Large intestine (tissue), 3 donors: Measurements from ENCODE around the gene SKAP1. TPM values are rescaled to one million over a fixed set of nuclear protein-coding genes. Genes with fewer than 3 reads are reported as not detected.
"Not testable (repeated sequence)": the region's sequence is repeated elsewhere in the genome, so short reads cannot be mapped to it uniquely, and the experiment has no call there.

Experiments used
- DNase-seq, 2 donors: peaks; one replicate each; pipeline versions ENCODE4 v3.0.0 to v3.0.0-alpha.2; 2013
- H3K27ac ChIP-seq: one replicate; pipeline ENCODE4 v1.5.1; 2013; ENCODE audit warnings: low read length
- H3K27me3 ChIP-seq: 2 replicates; pipeline ENCODE4 v1.6.1; 2013; ENCODE audit warnings: low read length; ENCODE audit not compliant: control insufficient read depth, insufficient read depth
- H3K36me3 ChIP-seq: 2 replicates; pipeline ENCODE4 v1.6.1; 2013; ENCODE audit warnings: low read length; ENCODE audit not compliant: control insufficient read depth, insufficient read depth
- H3K4me1 ChIP-seq: one replicate; pipeline ENCODE4 v1.6.1; 2013; ENCODE audit warnings: low read length; ENCODE audit not compliant: control insufficient read depth, insufficient read depth
- H3K4me3 ChIP-seq: one replicate; pipeline ENCODE4 v1.5.1; 2013; ENCODE audit warnings: low read length
- H3K9me3 ChIP-seq: one replicate; pipeline ENCODE4 v1.6.1; 2013; ENCODE audit warnings: mild to moderate bottlenecking, low read depth, low read length, moderate library complexity; ENCODE audit not compliant: control insufficient read depth
- WGBS: methylation state at CpG from one replicate; pipeline ENCODE4 v1.1.5; 2013; ENCODE audit warnings: low lambda C conversion rate; ENCODE audit not compliant: insufficient coverage; 5-methylcytosine and 5-hydroxymethylcytosine counted together
- polyA plus RNA-seq: library from polyadenylated mRNA; unstranded; fragments of 120-200 nt; gene quantifications from one replicate; pipeline ENCODE4 v1.2.1, GENCODE V29; 2013

Gene SKAP1
- polyA plus RNA-seq, 1 donor, result 3.0 TPM

- no peaks in the 10 kb centered on the region for H3K9me3 ChIP-seq
- H3K4me3 ChIP-seq, result no peak overlapping the region
- 10% methylated on average over 1 of the region's 3 CpGs for WGBS
- peak in 1 of 2 donors; percentile 24 for DNase-seq
- no peaks in the 10 kb centered on the region for H3K4me1 ChIP-seq
- H3K27ac ChIP-seq, result no peak overlapping the region
- H3K36me3 ChIP-seq, result no peaks in the 10 kb centered on the region
- H3K27me3 ChIP-seq, result peaks cover 3% of the 10 kb centered on the region
These were observed 242.0 kb downstream of the SKAP1 start for GRCh38 chr17:48187872-48188608.

DNA sequence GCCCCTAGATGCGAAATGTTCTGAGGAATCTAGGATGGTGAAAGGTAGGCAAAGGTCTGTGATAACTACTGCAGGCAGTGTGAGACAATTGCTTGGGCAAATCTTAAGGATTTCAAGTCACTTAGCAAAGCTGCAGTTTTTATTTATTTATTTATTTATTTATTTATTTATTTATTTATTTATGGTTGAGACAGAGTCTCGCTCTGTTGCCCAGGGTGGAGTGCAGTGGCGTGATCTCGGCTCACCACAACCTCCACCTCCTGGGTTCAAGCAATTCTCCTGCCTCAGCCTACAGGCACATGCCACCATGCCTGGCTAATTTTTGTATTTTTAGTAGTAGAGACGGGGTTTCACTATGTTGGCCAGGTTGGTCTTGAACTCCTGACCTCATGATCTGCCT, 243.7 kb downstream of the SKAP1 start:
- H3K4me3 ChIP-seq, DNase-seq, H3K9me3 ChIP-seq, H3K27me3 ChIP-seq, H3K36me3 ChIP-seq, H3K27ac ChIP-seq, H3K4me1 ChIP-seq: not testable (repeated sequence)
- 60% methylated on average over 1 of the region's 5 CpGs for WGBS

DNA sequence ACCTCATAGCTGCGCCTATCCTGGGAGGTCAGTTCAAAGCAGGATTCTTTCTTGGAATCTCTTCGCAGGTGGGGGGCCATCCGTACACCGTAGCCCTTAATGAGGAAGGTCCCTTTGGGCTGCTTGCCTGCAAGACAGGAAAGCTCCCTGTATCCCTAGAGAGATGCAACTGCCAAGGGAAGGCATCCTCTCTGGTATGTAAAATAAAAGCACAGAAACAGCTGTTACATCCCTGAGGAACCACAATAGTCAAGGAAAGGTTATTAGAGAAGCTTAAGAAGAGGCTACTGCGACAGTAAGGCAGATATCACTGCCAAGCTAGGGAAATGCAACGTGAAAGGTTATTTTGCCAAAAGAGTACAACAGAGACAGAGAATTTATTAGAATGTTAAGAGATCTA, 245.3 kb downstream of the SKAP1 start:
- peaks cover 3% of the 10 kb centered on the region for H3K27me3 ChIP-seq
- 94% methylated on average over 2 of the region's 6 CpGs for WGBS
- no peaks in the 10 kb centered on the region for H3K4me1 ChIP-seq
- no peak for DNase-seq
- no peak overlapping the region for H3K4me3 ChIP-seq
- no peaks in the 10 kb centered on the region for H3K9me3 ChIP-seq
- no peaks in the 10 kb centered on the region for H3K36me3 ChIP-seq
- H3K27ac ChIP-seq, result no peak overlapping the region

- Histone ChIP-seq H3K4me1 (no peaks in the 10 kb centered on the region), H3K36me3 (no peaks in the 10 kb centered on the region), H3K9me3 (no peaks in the 10 kb centered on the region), H3K27ac (no peak overlapping the region), H3K27me3 (peaks cover 3% of the 10 kb centered on the region), H3K4me3 (no peak overlapping the region)
- DNase-seq, result no peak
- 0% methylated on average over 1 of the region's 1 CpG for WGBS
These were observed 248.4 kb downstream of the SKAP1 start for GRCh38 chr17:48181653-48182052.

DNA sequence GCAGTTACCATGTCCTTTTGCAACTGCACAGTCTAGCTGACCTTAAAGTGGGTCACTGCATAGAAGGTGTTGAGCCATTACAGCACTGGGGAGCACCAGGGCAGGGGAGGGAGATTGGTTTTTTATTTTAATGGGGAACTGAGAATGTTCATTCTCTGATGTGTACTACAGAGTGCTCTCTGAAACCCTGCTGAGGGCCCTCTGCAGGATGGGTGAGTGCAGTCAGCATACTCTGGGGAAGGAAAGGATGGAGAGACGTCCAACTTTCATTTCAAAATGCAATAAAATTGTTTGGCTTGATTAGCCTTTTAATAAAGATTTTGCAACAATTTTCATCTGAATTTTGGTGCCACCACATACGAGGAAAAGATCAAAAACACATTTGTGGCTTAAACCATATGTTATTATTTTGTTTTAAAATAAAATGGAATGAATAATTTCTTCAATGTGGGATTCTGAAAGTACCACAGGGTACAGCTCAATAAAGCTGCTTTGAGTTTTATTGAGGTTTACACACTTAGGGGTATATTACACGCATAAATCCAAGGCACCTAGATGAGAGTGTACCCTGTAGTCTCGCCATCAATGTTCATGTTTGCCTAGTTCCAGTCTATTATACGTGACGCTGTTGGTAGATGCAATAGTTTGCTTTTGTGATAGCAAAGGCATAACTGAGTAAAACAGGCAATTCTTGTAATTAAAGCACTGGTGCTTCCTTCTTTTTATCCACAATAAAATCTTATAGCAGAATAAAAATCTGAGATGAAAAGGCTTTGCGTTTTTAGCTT, 249.0 kb downstream of the SKAP1 start:
- H3K4me1 ChIP-seq, result no peaks in the 10 kb centered on the region
- H3K36me3 ChIP-seq, result no peaks in the 10 kb centered on the region
- H3K27ac ChIP-seq, result no peak overlapping the region
- no peaks in the 10 kb centered on the region for H3K9me3 ChIP-seq
- H3K27me3 ChIP-seq, result peaks cover 3% of the 10 kb centered on the region
- no peak overlapping the region for H3K4me3 ChIP-seq
- WGBS, result 90% methylated on average over 4 of the region's 7 CpGs
- no peak for DNase-seq

GRCh38 chr17:48179071-48179945, 250.7 kb downstream of the SKAP1 start:
- no peak overlapping the region for H3K27ac ChIP-seq
- 60% methylated on average over 1 of the region's 4 CpGs for WGBS
- DNase-seq, result no peak

GRCh38 chr17:48178317-48178716, 251.7 kb downstream of the SKAP1 start:
- WGBS, result 79% methylated on average over 2 of the region's 4 CpGs
- Histone ChIP-seq H3K27me3 (no peaks in the 10 kb centered on the region), H3K9me3 (no peaks in the 10 kb centered on the region), H3K36me3 (no peaks in the 10 kb centered on the region), H3K27ac (no peak overlapping the region), H3K4me1 (no peaks in the 10 kb centered on the region), H3K4me3 (no peak overlapping the region)
- DNase-seq, result no peak

More at GRCh38 chr17:48179071-48179945, 250.7 kb downstream of the SKAP1 start:
- H3K27me3 ChIP-seq, result no peaks in the 10 kb centered on the region
- H3K9me3 ChIP-seq, result no peaks in the 10 kb centered on the region
- H3K4me3 ChIP-seq, result no peak overlapping the region
- H3K36me3 ChIP-seq, result no peaks in the 10 kb centered on the region
- H3K4me1 ChIP-seq, result no peaks in the 10 kb centered on the region

DNA sequence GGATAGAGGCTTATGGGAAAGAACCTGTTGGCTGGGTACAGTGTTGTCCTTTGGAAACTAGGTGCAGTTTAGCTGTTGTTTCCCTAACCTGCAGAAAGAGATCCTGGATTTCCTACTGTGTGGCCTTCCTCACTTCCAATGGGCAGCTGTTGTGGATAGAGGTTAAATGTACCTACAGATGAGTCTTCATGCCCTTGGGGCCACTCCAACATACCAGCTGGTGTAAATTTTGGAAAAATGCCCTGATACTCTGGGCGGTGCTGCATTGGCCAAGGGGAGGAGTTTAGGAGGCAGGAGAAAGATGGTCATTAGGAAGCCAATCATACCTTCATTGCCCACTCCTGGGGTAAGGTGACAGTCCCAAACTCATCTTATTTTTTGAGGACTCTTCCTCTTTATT, 252.2 kb downstream of the SKAP1 start:
- Histone ChIP-seq H3K4me1 (no peaks in the 10 kb centered on the region), H3K27ac (no peak overlapping the region), H3K36me3 (no peaks in the 10 kb centered on the region), H3K27me3 (no peaks in the 10 kb centered on the region), H3K9me3 (no peaks in the 10 kb centered on the region), H3K4me3 (no peak overlapping the region)
- DNase-seq, result no peak
- no CpG with 5 or more reads among the region's 1 CpG for WGBS

DNA sequence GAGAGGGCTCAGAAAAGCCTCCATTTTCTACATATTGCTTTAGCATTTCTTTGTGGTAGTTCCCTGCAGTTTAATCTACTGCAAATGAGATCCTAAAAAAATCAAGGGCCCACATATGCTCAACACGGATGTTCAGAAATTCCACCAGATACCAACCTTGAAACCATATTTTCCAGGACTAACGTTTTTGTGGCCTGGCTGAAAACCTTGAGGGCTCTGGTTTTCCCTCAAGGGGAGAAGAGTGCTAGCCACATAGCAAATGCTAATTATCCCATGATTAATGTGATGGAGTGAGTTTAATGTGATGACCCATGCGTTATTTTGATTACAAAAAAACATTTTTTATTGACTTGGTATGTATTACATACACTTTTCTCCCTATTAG, 253.6 kb downstream of the SKAP1 start:
- H3K4me3 ChIP-seq, result no peak overlapping the region
- no peak overlapping the region for H3K27ac ChIP-seq
- no peak for DNase-seq
- WGBS, result 100% methylated on average over 2 of the region's 3 CpGs
- no peaks in the 10 kb centered on the region for H3K27me3 ChIP-seq
- no peaks in the 10 kb centered on the region for H3K9me3 ChIP-seq
- no peaks in the 10 kb centered on the region for H3K36me3 ChIP-seq
- no peaks in the 10 kb centered on the region for H3K4me1 ChIP-seq
